GM18519 (cell line): ENCODE data around the gene WASHC4.

Experiments
- ATAC-seq: cut with Tn5 transposase; IDR thresholded peaks from one replicate; pipeline ENCODE4 v1.9.1; 2021; ENCODE audit warnings: mild to moderate bottlenecking, moderate library complexity; ENCODE audit not compliant: unreplicated experiment, low FRiP score

Gene WASHC4

DNA sequence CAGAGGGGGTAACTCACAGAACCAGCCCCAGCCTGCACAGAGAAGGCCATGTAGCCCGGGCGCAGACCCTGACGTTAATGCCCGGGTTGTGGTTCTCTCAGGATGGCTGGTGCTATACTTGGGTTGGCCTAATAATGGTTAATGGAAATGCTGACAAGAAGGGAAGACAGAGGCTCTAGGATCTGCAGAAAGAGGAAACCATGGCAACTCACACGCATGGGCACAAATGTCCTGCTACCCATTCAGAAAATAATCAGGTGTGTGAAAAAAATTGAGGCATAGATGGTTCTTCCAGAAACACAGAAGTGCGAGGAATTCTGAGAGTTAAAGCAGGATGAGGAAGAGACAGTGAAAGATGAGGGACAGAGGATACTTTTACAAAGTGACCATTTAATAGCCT, 94.7 kb downstream of the WASHC4 start:
- no peak for ATAC-seq

DNA sequence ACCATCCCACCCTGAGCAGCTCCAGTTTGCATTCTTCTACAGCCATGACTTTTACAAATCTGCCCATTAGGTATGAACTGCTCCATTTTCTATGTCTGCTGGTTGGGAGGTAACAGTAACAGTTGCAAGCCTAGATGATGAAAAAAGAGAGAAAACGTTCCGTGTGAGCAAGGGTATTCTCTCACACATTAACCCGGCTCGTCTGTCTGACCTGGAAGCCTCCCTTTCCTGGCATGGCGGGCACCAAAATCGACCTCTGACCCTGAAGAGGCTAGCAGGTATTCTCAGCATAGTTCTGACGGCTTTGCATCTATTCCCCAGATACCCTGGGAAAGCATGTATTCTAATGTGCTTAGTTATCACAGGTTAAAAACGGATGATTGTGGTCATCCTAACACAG, 96.6 kb downstream of the WASHC4 start:
- ATAC-seq: no peak

DNA sequence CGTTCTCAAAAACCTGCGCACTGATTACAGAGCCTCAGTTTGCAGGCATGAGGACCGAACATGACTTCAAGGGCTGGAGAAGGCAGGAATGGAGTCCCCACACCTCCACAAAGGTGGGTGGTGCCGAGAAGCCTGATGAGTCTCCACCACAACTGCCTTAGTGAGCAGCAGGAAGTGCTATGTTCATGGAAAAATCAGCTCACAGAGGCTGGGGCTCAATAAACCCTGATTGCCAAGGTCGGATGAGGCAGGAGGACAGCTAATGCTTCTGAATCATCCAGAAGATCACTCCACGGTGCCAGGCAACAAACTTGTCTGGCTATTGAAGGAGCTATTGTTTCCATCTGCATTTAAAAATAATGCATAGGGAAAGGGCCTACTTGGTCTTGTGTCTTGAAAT, 97.4 kb downstream of the WASHC4 start:
- no peak for ATAC-seq

DNA sequence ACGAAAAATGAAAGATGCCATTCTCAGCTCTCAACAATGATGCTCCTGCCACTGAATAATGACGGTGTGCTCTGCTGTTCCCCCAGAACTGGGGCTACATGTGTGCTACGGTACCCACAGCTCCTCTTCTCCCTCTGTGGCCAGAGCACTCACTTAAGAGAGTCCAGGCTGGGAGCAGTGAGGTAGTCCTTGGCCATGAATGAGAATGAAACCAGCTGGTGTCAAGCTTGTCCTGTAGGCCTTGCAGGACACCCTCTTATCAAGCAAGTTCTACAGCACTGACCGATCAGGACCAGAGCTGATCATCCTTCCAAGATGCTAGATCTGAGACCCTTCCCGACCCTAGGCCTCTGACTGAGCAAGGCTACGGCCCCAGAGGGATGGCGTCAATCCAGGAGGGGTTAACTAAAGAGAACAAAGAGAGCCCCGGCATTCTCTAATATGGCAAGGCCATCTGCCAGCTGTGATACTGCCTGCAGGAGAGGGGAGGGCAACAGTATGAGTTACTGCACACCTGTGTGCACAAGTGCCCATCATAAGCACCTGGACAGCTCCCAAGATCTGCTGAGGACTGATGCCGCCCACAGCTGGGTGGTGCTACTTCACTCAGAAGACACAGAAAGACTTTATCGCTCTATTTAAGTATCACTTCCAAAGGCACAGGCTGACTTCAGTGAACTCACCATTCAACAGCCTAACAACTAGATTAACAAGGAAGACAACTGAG, 98.0 kb downstream of the WASHC4 start:
- ATAC-seq: no peak

DNA sequence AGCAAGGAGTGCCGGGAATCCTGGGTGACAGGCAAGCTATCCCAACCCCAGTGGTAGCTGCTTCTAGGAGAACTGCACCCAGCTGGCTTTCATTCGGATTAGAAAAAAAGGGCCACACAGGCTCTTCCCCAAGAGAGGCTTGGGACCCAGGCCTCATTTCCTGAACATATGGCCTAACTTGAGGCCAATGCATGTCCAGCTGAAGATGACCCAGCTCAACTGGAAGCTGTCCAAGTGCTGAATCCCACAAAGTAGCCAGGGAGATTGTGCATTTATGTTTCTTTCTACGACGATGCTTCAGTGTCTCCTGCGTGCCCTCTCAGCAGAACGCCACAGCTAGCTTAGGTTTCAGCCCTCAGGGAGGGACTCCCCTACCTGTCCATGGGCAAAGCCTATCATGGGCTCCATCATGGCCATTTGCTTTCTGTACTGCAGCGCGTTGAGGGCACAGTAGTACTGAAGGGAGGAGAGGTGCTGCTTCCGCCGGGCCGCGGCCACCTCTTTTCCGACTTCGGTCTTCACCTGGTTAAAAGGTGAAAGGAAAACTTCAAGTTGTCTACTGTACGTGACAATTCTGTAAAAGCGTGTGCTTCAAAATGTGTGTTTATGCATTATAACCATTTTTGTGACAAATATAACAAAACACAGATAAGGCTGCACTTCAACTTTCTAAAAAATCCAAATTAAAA, 99.3 kb downstream of the WASHC4 start:
- ATAC-seq: no peak

DNA sequence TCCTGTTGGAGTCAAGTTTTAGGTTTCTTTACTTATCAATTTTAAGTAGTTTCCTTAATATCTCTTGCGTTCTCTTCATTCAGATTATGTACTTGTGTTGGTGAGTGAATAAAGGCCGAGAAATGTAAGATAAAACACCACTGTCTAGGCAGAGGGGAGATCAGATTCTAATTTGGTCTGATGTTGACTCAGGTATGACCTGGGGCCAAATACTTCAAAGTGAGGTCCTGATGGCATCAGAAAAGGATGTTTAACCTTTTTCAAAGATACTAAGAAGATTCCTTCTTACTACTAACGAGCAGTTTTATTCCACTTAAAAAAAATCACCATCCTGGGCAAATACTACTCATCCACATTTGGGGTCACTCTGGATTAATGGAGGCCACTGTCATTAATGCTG, 101.6 kb downstream of the WASHC4 start:
- ATAC-seq: no peak

DNA sequence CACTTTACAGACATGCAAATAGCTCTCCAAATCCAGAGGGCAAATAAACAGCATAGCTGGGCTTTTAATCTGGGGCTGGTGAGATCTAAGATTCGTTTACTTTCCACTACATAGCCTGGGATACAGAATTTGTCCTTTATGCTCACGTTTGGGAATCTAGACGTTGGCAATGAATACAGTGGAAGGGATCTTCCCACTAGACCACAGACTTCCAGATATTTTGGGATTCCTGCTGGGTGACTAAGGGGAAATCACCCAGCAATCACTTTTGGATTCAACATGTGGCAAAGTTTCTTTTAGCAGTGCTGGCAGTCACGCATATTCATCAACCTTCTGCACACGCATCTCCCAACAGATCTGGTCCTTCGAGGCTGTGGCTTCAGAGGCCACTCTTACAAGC, 104.9 kb downstream of the WASHC4 start:
- no peak for ATAC-seq

DNA sequence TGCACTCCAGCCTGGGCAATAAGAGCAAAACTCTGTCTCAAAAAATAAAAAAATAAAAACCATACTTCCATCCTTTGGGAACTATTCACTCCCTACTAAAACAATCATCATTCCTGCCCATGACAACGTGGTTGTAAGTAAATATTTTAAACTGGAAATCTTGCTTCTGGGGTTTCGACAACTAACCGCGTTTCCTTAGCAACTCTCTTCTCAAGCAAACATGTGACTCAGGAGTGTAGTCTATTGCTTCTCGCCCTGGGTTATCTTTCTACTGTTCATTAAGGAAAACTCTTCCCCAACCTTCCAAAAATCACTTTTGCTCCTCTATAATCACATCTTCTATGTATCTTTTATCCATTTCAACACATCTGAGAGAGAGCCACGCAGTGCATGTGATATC, 106.6 kb downstream of the WASHC4 start:
- no peak for ATAC-seq

DNA sequence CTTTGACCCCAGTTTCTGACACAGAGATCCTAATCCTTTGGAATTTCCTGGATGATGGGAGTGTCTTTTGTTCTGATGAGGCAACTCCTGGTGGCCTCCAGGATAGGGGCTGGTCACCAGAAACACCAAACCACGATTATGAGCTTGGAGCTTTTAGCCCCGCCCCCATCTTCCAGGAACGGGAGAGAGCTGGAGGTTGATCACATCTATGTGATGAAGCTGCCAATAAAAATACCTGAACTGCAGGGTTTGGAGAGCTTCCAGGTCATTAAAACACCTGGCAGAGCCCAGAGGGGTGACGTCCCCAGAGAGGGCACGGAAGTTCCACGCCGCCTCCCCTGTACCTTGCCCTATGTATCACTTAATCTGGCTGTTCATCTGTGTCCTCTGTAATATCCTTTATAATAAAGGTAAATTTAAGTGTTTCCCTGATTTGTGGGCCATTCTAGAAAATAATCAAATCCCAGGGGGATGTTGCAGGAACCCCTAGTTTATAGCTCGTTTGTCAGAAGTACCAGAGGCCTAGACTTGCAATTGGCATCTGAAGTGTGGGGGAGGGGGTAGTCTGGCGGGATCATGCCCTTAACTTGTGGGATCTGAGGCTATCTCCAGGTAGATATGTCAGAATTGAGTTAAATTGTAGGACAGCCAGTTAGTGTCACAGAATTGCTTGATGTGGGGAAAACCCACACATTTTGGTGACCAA, 107.3 kb downstream of the WASHC4 start:
- ATAC-seq: no peak

DNA sequence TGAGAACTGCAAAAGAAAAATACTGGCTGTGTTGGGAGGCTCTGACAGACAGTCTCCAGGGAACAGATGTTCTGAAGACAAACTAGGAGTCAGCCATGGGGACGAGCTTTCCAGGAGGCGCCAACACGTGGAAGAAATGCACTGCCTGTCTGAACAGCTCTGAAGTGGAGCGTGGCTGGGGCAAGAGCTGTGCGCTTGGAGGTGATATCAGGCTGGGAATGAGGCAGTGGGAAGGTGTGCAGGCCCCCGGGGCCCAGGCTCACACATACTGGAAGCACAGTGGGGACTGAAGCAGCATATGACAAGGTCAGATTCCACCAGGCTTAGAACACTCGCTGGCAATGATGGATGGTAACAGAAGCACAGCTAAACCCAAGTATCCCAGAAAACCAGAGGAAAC, 110.9 kb downstream of the WASHC4 start:
- no peak for ATAC-seq
